ENCODE measurements around the gene PSMD6. TPM values are rescaled to one million over a fixed set of nuclear protein-coding genes. Genes with fewer than 3 reads are reported as not detected.

Gene PSMD6
- total RNA-seq, 1 experiment from 2014 or later = 62.7 TPM

DNA sequence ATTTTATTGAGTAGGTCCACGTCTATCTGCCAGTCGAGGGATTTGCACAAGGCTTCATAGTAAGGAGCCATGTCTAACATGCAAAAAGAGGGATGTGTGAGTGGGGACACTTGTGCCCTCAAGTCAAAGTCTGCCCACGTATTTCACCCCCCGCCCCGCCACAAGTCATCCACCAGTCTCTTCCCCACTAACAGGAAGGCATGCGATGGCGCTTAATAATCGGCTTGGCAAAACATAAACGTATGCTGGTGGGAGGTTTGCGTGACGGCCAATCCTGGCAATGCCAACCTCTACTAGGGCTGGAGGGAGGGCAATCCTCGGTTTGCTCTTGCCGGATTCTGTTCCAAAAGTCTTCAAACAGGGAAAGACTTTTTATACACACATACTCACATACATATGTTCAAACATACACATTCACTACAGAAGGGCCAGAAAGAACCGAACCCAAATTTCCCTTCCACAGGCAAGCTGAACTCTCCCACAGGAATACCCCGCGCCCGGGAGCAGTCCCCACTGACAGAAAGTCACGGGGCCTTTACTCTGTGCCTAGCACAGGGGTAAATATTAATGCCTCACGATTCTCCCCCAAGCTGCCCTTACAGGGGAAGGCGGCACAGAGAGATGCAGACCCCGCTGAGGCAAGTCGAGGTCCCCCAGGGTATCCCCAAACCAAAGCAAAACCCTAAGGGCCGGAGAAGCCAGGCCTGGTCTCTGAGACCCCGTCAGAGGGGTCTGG, 675 bp downstream of the PSMD6 start:
- peaks cover 47% of the 10 kb centered on the region for H3K36me3 Mint-ChIP-seq (ENCODE audit: insufficient read depth, unreplicated experiment)
- H3K27ac Mint-ChIP-seq (ENCODE audit: low read depth, unreplicated experiment) = peak overlapping the region; percentile 92
- H3K4me1 Mint-ChIP-seq (ENCODE audit: insufficient read depth, unreplicated experiment) = peaks cover 10% of the 10 kb centered on the region
- intact Hi-C loops (cut with micrococcal nuclease) = loop anchor here (2.0 kb wide), 2 partner anchors 62 to 244 kb away; no protein-coding TSS in a partner anchor
- peak overlapping the region; percentile 80 for H3K4me3 Mint-ChIP-seq (ENCODE audit: unreplicated experiment)
- ChIA-PET POLR2A (interaction anchor here (0.5 to 2.8 kb wide), 17 partner anchors 10 to 1973 kb away, joined by 3 to 18 read pairs (median 5); partner anchors contain the start of gene SCAANT1), CTCF (interaction anchor here (0.7 to 4.8 kb wide), 43 partner anchors 10 to 624 kb away, joined by 3 to 54 read pairs (median 5); no protein-coding TSS in a partner anchor)
- TF ChIP-seq, protein P1, sequence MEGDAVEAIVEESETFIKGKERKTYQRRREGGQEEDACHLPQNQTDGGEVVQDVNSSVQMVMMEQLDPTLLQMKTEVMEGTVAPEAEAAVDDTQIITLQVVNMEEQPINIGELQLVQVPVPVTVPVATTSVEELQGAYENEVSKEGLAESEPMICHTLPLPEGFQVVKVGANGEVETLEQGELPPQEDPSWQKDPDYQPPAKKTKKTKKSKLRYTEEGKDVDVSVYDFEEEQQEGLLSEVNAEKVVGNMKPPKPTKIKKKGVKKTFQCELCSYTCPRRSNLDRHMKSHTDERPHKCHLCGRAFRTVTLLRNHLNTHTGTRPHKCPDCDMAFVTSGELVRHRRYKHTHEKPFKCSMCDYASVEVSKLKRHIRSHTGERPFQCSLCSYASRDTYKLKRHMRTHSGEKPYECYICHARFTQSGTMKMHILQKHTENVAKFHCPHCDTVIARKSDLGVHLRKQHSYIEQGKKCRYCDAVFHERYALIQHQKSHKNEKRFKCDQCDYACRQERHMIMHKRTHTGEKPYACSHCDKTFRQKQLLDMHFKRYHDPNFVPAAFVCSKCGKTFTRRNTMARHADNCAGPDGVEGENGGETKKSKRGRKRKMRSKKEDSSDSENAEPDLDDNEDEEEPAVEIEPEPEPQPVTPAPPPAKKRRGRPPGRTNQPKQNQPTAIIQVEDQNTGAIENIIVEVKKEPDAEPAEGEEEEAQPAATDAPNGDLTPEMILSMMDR (IDR thresholded peaks at IDR 0.05; ENCODE audit: unreplicated experiment) = no peak
- H3K27me3 Mint-ChIP-seq (ENCODE audit: insufficient read depth, unreplicated experiment) = peaks cover 6% of the 10 kb centered on the region
- peak; percentile 25 for DNase-seq (ENCODE audit: unreplicated experiment)
- TSS peak; percentile 56 for BruUV-seq (replicated peaks)
- no peaks in the 10 kb centered on the region for H3K9me3 Mint-ChIP-seq (ENCODE audit: unreplicated experiment)

DNA sequence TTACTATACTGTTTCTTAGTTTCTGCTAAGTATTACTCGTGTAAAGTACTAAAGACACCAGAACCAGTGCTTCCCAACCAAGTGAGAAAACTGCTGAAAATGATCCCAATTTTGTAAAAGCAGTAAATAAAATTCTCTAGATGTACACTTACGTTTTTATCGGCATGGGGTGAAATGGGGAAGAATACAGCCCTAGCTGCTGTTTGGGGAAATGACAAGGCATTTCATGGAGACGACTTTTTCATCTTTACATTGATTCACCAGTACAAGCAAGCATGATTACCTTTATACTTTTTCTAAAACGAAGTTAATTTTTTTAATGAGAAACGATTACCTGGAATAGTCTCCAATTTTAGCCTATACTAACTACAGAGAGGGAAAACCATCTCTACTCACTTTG, 1.4 kb downstream of the PSMD6 start:
- no peak overlapping the region for H3K27ac Mint-ChIP-seq (ENCODE audit: low read depth, unreplicated experiment)
- H3K27me3 Mint-ChIP-seq (ENCODE audit: insufficient read depth, unreplicated experiment) = no peaks in the 10 kb centered on the region
- TF ChIP-seq, protein P1 (IDR thresholded peaks at IDR 0.05; ENCODE audit: unreplicated experiment) = no peak
- DNase-seq (ENCODE audit: unreplicated experiment) = no peak
- H3K4me3 Mint-ChIP-seq (ENCODE audit: unreplicated experiment) = peak overlapping the region; percentile 80
- intact Hi-C loops (cut with micrococcal nuclease) = loop anchor here (2.0 kb wide), 2 partner anchors 61 to 245 kb away; no protein-coding TSS in a partner anchor
- no TSS peak for BruUV-seq (replicated peaks)
- H3K9me3 Mint-ChIP-seq (ENCODE audit: unreplicated experiment) = no peaks in the 10 kb centered on the region
- peaks cover 16% of the 10 kb centered on the region for H3K4me1 Mint-ChIP-seq (ENCODE audit: insufficient read depth, unreplicated experiment)
- ChIA-PET POLR2A (interaction anchor here (2.0 to 2.8 kb wide), 5 partner anchors 10 to 60 kb away, joined by 7 to 18 read pairs (median 10); no protein-coding TSS in a partner anchor), CTCF (interaction anchor here (0.6 to 4.8 kb wide), 8 partner anchors 8 to 60 kb away, joined by 3 to 54 read pairs (median 8); no protein-coding TSS in a partner anchor)
- H3K36me3 Mint-ChIP-seq (ENCODE audit: insufficient read depth, unreplicated experiment) = peaks cover 54% of the 10 kb centered on the region

DNA sequence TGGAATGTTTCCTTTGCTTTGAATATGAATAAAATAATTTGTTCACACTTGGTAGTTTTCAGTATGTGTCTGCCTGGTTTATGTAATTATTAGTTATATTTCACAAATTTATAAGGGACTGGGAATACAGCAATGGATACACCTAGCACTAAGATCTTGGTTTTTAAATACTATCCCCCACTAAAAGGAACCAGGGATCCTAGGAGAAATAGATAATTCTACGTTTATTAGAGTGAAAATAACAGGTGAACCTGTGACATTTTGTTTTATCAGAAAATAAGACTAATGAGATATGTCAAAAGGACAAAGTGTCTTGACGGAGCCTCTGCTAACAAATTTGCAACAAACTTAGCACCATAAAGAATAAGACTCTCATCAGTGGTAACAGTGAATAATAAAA, 3.4 kb downstream of the PSMD6 start:
- Mint-ChIP-seq H3K4me3 (ENCODE audit: unreplicated experiment) (no peak overlapping the region), H3K36me3 (ENCODE audit: insufficient read depth, unreplicated experiment) (peaks cover 73% of the 10 kb centered on the region)

More for the DNA sequence above, 3.4 kb downstream of the PSMD6 start:
- H3K27ac Mint-ChIP-seq (ENCODE audit: low read depth, unreplicated experiment) = no peak overlapping the region
- no peaks in the 10 kb centered on the region for H3K27me3 Mint-ChIP-seq (ENCODE audit: insufficient read depth, unreplicated experiment)
- BruUV-seq (replicated peaks) = no TSS peak
- H3K4me1 Mint-ChIP-seq (ENCODE audit: insufficient read depth, unreplicated experiment) = peaks cover 20% of the 10 kb centered on the region
- TF ChIP-seq, protein P1 (IDR thresholded peaks at IDR 0.05; ENCODE audit: unreplicated experiment) = no peak
- intact Hi-C loops (cut with micrococcal nuclease) = no loop called here
- ChIA-PET CTCF (interaction anchor here (3.9 kb wide), 1 partner anchor 465 kb away, joined by 12 read pairs; no protein-coding TSS in a partner anchor), POLR2A (interaction anchor here (1.3 kb wide), 1 partner anchor 11 kb away, joined by 8 read pairs; no protein-coding TSS in a partner anchor)
- H3K9me3 Mint-ChIP-seq (ENCODE audit: unreplicated experiment) = no peaks in the 10 kb centered on the region
- DNase-seq (ENCODE audit: unreplicated experiment) = no peak
